SH-SY5Y (cell line): ENCODE measurements around the gene SLC35F3.

Source experiments
- GATA2 ChIP-seq: IDR thresholded peaks from 2 replicates; pipeline ENCODE4 v1.6.1; 2011; ENCODE audit warnings: mild to moderate bottlenecking, low read depth, low read length
- GATA3 ChIP-seq: IDR thresholded peaks from 2 replicates; pipeline ENCODE4 v1.6.1; 2011; ENCODE audit warnings: low read depth, mild to moderate bottlenecking, low read length, moderate library complexity

- TF ChIP-seq GATA3 (no peak), GATA2 (no peak)
These were observed 139.6 kb downstream of the SLC35F3 start for GRCh38 chr1:234044079-234044478.
